COR-L47 (cell line): ENCODE measurements around the gene SPECC1L.
"Not testable (repeated sequence)": the region's sequence is repeated elsewhere in the genome, so short reads cannot be mapped to it uniquely, and the experiment has no call there.

ENCODE experiments used
- DNase-seq: peaks from one replicate; lab custom pipeline; 2025; lab: John Stamatoyannopoulos, UW

The SPECC1L gene, protein sequence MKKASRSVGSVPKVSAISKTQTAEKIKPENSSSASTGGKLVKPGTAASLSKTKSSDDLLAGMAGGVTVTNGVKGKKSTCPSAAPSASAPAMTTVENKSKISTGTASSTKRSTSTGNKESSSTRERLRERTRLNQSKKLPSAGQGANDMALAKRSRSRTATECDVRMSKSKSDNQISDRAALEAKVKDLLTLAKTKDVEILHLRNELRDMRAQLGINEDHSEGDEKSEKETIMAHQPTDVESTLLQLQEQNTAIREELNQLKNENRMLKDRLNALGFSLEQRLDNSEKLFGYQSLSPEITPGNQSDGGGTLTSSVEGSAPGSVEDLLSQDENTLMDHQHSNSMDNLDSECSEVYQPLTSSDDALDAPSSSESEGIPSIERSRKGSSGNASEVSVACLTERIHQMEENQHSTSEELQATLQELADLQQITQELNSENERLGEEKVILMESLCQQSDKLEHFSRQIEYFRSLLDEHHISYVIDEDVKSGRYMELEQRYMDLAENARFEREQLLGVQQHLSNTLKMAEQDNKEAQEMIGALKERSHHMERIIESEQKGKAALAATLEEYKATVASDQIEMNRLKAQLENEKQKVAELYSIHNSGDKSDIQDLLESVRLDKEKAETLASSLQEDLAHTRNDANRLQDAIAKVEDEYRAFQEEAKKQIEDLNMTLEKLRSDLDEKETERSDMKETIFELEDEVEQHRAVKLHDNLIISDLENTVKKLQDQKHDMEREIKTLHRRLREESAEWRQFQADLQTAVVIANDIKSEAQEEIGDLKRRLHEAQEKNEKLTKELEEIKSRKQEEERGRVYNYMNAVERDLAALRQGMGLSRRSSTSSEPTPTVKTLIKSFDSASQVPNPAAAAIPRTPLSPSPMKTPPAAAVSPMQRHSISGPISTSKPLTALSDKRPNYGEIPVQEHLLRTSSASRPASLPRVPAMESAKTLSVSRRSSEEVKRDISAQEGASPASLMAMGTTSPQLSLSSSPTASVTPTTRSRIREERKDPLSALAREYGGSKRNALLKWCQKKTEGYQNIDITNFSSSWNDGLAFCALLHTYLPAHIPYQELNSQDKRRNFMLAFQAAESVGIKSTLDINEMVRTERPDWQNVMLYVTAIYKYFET

DNA sequence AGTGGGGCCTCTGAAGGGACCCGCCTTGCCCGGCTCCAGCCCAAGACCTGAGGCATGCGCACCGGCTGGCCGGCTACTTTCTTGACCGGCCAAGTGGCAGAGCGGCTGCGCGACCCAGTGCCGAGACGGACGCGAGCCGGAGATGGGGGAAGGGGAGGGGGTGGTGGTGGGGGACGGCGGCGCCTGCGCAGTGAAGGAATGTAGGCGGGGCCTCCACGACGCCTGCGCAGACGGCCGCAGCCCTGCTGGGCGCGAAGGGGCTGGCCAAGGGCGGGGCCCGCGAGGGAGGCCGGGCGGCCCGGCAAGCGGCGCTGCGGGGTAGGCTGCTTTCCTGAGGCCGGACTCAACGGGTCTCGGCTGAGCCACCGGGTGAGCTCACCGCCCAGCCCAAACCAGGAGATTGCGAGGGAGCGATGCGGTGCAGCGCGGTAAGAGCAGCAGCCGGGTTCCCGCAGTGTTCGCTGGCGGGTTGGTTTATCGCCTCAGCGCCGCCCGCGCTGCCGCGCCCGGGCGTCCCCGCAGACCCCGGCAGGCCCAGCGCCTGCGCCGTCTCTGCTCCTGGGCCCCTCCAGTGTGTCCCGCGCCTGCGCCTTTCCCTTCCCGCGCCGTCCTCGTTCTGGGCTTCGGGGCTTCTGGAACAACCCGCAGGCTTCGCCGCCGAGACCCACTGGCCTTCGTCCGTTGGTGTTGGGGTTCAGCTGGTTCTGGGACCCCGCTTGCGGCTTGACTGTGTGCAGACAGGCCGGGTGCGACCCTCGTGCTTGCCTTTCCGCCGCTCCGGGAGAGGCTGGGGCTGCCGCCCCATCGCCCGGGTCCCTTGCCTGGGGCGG is at the start of gene SPECC1L:
SPECC1L (plus strand) TSS at position 276 of the 830 bp plus-strand sequence. CDS start 31,401 bp downstream, outside the sequence.
- DNase-seq = peak; percentile 91

DNA sequence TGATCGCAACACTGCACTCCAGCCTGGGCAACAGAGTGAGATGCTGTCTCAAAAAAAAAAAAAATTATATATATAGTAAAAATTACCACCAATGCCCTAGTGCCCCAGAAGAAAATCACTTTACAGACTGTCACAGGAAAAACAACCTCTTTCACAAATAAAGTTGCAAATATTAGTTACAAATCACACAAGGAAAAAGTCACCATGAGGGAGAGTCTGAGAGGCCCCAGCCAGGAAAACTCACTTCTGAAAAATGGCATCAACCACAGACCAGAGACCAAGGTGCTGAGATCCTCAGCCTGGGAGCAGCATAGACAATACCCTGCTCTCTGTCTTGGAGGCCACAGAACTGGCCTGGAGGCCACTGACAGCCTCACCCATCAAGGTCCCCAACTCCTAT is 46.2 kb upstream of the SPECC1L start:
- DNase-seq = no peak

DNA sequence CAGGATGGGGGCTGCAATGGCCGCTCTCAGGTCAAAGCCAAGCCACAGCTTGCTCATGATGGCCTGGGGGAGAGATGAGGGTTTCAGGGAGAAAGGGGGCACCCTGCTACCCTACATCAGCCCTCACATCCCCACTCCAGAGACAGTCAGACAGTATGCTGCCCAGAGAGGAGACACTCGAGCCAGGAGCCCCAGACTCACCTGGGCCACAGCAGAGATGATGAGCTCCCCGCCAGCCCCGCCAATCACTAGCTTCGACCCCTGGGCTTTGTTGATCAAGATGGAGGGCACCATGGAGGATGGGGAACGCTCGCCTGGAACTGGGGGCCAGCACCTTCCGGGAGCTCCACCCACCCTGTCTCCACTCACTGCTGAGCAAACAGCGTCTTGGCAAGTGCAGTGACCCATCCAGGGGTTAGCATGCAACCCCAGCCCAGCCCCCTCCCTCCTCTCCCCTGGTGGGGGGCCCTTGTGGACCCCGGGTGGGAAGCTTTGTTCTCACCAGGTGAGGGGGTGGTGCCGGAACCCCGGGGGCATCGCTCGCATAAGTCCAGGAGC is 45.5 kb upstream of the SPECC1L start:
- no peak for DNase-seq

DNA sequence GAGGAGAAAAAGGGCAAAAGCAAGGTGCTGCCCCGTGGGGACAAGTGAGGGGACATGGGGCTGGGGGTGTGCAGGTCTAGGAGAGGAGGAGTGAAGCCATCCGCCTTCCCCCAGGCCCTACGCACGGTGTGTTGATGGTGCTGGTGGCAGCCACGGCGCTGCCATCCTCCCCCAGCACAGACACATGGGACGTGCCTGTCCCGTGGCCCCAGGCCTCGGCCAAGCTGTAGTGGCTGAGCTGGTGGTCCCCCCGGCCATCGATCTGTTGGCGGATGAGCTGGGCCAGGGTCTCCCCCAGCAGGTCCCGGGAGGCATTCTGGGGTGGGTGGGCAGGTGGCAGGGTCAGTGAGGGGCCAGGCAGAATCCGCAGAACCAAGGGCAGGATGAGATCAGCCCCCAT is 44.7 kb upstream of the SPECC1L start:
- no peak for DNase-seq

DNA sequence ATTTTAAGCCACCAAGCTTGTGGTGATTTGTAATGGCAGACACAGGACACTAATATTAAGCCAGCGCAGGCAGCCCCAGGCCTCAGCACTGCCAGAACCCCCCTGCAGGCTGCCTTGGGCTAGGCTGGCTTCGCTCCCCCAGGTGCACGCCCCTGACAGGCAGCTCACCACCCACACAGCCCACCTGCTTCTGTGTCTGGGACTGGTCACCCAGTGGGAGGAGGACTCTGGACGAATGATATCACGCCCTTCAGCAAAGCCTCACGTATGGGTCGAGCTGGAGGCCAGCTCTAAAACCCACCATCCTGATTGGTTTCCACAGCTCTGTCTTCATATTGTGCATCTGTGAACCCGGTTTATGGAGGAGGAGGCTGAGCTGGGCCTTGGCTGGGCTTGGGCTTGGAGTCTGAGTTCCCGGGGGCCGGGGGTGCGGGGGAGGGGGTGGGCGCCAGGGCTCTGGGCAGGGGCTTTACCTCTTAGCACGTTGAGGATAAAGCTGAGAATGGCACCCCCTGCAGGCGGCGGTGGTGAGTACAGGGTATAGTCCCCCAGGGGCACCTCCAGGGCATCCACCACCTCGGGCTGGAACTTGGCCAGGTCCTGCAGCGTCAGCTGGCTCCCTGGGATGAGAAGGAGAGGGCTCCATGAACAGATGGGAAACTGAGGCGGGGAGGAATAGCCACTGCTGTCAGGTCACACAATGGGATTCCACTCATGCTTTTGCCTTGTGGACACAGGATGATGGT is 39.5 kb upstream of the SPECC1L start:
- DNase-seq = no peak

DNA sequence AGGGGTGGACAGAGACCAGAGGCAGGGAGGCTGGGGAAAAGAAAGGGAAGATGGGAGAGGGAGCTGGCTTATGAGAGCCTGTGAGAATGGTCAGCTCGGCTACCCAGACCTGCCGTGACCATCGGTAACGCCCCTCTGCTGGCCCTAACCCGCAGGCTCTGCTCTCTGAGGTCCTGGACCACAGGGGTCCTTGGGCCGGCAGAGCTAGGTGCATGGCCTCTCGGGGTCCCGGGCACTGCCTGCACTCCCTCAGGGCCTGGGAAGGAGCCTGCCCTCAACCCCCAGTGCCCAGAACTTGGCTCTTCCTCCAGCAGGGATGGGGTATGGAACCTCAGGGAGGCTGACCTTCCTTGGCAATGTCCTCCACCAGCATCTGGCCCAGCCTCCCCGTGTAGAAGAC is 38.9 kb upstream of the SPECC1L start:
- DNase-seq = no peak

DNA sequence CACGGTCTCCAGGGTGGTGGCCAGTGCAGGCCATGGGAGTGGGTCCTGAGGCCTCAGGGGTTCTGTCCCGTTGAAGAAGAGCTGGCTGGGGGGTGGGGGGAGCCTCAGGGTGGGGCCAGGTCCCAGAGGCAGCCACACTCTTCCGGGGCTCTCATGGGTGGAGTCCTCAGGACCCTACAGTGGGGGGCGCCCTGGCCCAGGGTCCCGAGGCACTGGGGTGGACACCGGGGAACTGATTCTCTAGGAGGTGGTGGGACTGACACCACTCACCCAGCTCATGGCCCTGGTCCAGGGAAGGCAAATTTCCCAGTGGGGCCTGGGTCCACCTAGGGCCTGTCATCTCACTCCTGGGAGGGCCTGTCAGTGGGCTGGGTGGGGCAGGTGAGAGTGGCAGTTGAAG is 38.5 kb upstream of the SPECC1L start:
- no peak for DNase-seq

DNA sequence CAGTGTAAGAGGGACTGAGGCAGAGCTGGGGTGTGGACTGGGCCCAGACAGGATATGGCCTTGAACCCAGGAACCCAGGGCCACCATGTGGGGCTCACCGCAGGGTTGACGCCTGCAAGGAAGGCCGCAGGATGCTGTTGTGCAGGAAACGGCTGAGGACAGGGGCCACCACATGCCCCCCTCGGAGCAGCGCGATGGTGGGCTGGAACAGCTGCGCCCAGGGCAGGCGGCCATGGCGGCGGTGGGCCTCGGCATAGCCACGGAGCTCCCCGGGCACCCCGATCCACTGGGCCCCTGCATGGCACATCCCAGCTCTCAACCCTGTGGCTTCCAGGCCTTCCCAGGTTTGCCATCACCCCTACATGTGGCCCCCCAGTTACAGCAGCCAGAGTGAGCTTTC is 37.9 kb upstream of the SPECC1L start:
- no peak for DNase-seq

DNA sequence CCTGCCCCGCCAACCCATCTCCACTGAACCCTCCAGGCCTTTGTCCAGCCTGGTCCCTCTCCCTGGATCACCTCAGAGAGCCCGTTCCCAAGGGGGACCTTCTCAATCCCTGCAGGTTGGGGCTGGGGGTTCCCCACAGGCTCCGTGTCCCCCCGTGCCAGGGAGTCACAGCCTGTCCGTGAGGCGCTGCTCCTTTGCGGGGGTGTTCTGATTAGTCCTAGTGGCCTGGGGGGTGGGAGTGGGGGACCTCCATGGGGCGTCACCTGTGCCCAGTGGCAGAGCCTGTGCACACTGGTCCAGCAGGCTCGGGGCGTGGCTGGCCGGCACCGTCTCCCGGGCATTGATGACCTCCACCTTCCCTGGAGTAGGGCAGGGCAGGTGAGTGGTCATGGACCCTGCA is 37.4 kb upstream of the SPECC1L start:
- no peak for DNase-seq

DNA sequence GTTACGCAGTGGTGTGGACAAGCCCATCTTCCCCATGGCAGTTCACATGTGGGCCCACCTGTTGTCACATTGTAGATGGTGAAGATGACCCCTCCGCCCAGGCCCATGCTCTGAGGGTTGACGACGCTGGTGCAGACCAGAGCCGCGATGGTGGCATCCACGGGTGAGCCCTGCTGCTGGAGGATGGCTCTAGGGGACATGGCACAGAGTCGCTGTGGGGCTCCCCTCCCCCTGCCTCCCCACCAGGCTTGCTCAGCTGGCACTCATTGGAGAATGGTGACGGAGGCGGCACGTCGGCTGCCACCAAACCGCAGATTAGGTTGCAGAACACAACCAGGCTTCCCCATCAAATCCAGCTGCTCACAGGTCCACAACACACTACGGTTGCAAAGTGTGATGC is 36.8 kb upstream of the SPECC1L start:
- no peak for DNase-seq

DNA sequence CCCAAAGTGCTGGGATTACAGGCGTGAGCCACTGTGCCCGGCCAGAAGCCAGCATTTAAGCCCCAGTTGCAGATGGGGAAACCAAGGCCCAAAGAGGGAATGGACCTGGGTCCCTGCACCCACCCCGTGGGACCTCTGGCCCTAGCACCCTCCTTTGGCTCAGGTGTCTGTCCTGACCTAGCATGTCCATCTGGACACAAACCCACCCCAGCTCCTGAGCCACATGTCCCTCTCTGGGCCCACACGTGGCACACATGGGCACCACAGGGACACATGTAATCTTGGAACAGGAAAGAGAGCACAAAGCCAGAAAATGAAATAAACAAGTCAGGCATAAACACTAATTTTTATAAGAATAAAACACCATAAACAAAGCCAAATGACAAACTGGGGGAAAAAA is 35.3 kb upstream of the SPECC1L start:
- DNase-seq = no peak

DNA sequence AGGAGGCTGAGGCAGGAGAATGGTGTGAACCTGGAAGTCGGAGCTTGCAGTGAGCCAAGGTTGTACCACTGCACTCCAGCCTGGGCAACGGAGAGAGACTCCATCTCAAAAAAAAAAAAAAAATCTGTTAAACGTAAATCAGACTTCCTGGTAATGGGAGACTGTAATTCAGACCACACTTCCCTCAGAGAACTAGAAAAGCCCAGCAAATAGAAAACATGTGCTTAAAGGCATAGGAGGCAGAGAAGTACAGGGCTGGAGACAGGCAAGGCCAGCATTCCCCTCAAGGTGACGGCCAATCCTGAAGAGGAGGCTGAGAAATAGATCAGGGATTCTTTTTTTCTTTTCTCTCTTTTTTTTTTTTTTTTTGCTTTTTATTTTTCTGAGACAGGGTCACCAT is 34.0 kb upstream of the SPECC1L start:
- DNase-seq = no peak

DNA sequence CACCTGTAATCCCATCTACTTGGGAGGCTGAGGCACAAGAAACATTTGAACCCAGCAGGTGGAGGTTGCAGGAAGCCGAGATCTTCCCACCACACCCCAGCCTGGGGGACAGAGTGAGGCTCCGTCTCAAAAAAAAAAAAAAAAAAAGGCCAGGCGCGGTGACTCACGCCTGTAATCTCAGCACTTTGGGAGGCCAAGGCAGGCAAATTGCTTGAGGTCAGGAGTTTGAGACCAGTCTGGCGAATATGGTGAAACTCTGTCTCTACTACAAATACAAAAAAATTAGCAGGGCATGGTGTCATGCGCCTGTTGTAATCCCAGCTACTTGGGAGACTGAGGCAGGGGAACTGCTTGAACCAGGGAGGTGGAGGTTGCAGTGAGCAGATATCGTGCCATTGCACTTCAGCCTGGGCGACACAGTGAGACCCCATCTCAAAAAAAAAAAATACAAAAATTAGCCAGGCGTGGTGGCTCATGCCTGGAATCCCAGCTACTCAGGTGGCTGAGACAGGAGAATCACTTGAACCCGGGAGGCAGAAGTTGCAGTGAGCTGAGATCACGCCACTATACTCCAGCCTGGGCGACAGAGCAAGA is 32.4 kb upstream of the SPECC1L start:
- DNase-seq = not testable (repeated sequence)

DNA sequence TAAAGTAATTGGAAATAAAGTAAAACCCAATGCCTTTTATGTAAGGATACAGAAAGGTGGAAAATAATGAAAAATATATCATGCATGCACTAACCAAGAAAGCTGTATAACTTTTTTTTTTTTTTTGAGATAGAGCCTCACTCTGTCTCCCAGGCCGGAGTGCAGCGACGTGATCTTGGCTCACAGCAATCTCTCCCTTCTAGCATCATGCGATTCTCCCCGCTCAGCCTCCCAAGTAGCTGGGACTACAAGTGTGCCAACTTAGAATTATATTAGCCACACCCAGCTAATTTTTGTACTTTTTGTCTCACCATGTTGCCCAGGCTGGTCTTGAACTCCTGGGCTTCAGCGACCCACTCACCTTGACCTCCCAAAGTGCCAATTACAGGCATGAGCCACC is 30.2 kb upstream of the SPECC1L start:
- no peak for DNase-seq

DNA sequence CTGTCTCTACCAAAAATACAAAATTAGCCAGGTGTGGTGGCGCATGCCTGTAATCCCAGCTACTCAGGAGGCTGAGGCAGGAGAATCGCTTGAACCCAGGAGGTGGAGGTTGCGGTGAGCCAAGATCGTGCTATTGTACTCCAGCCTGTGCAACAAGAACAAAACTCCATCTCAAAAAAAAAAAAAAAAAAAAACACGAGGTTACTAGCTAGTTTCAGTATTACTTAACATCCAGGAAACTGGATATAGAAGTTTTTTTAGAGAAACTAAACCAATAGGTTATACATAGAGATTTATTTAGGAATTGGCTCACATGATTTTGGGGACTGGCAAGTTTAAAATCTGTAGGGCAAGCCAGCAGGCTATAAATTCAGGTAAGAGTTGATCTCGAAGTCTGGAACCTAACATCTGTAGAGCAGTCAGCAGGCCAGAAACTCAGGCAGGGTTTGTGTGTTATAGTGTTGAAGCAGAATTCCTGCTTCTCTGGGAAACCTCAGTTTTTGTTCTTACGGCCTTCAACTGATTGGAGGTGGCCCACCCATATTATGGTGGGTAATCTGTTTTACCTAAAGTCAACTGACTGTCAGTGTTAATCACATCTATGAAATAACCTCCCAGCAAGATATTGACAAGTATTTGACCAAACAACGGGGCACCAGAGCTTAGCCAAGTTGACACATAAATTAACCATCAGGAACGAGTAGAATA is 29.5 kb upstream of the SPECC1L start:
- DNase-seq = not testable (repeated sequence)

DNA sequence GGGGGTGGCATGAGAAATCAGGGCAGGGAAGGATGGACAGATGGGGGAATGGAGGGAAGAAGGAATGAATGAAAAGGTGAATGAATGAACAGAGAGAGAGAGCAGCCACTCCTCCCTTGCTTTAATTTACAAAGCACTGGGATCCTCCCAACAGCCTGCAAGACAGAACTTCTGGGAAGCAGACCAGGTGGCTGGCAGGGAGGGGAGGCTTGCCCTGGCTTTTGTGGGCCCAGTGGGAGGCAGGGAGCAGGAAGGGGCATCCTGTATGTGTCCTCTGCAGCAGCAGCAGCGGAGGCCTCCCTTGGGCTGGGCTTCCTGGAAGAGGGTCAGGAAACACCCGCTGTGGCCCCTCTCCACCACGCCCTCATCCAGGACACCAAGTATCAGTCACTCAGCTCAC is 27.2 kb upstream of the SPECC1L start:
- DNase-seq = not testable (repeated sequence)

DNA sequence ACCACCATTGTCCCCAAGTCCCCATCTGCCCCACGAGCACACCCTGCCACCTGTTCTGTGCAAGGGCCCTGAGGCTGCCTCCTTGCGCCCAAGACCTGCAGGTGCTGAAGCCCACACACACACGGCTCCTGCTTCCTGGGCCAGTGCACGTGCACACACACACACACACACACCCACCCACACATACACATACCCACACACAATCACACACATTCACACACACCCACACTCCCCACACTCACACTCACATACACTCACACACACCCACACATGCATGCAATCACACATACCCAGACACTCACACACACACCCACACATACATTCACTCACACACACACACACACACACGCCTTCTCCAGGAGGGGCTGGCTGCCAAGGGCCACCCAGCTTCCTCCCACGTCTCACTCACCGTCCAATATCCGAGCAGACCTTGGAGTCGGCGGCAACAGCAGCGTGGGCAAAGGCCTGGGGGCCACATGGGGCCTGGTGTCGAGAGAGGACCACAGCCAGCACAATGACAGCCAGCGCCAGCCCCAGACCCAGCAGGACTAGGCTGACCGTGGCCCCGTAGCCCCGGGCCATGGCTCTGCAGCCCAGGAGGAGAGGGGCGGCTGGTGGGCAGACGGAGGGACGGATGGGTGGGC is 26.4 kb upstream of the SPECC1L start:
- no peak for DNase-seq

DNA sequence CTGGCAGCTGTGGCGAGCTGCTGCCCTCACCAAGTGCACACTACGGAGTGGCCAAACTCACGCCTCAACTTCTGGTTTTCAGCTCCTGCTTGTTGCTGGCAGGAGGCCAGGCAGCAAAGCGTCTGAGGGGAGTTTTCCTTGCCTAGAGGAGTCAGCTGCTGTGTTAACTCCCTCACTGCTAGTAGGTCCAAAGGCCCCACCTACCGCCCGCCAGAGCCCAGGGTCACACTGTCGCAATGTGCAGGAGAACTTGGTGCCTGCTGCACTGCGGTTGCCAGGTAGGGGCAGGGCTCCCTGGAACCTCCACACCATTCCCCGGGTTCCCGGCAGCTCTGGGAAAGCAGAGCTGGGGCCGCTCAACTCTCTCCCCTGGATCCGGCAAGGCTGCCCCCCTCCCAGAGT is 25.6 kb upstream of the SPECC1L start, which contains the start of gene GGT5:
GGT5 (minus strand) TSS at position 53 of the 402 bp plus-strand sequence. CDS start 357 bp downstream, outside the sequence.
- not testable (repeated sequence) for DNase-seq
